A549 (cell line): ENCODE results near the gene KCNG1.

Experiments used
- CHD4 ChIP-seq: fragments of 200-600 bp; sonication (generic); IDR thresholded peaks from 2 replicates; pipeline ENCODE4 v1.6.1; 2016; ENCODE audit warnings: antibody characterized with exemption, mild to moderate bottlenecking, borderline replicate concordance
- EHMT2 ChIP-seq: fragments of 200-600 bp; sonication (generic); IDR thresholded peaks from 2 replicates; pipeline ENCODE4 v1.6.1; 2016; ENCODE audit warnings: antibody characterized with exemption, low read depth, mild to moderate bottlenecking, moderate library complexity
- POLR2A ChIP-seq: IDR thresholded peaks from 2 replicates; pipeline ENCODE4 v1.6.1; 2012; ENCODE audit warnings: mild to moderate bottlenecking, low read length
- REST ChIP-seq: fragments of 200-600 bp; sonication (generic); IDR thresholded peaks from 2 replicates; pipeline ENCODE4 v1.6.1; 2016; ENCODE audit warnings: antibody characterized with exemption, mild to moderate bottlenecking, moderate library complexity
- TP53 ChIP-seq: fragments of 250-450 bp; sonication (Bioruptor Pico); IDR thresholded peaks from 2 replicates; pipeline ENCODE4 v1.5.0; 2021; ENCODE audit warnings: mild to moderate bottlenecking, moderate library complexity
- TF ChIP-seq, protein P1 (sequence below): fragments of >200 bp; sonication (Bioruptor Twin); formaldehyde crosslinking; IDR thresholded peaks from 3 replicates; pipeline ENCODE4 v1.5.1; 2016
- TF ChIP-seq, protein P2 (sequence below): IDR thresholded peaks from 2 replicates; pipeline ENCODE4 v1.6.1; 2012
- TF ChIP-seq, protein P3 (sequence below): fragments of >200 bp; sonication (Bioruptor Twin); formaldehyde crosslinking; IDR thresholded peaks from 3 replicates; pipeline ENCODE4 v1.6.1; 2016

DNA sequence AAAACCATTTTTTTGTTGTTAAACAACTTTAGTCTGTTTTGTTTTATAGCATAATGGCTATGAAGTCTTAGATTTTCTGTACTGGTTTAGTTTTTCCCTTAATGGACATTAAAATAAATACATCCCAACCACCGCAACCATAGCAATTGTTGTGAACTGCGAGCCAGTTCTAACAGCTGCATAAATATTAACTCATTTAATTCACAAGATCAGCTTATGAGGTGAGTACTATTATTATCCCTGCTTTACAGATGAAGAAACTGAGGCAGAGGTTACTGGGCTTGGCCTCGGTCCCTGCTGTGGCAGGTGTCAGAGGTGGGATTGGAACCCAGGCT, 41.2 kb downstream of the KCNG1 start:
- TF ChIP-seq, protein P1, sequence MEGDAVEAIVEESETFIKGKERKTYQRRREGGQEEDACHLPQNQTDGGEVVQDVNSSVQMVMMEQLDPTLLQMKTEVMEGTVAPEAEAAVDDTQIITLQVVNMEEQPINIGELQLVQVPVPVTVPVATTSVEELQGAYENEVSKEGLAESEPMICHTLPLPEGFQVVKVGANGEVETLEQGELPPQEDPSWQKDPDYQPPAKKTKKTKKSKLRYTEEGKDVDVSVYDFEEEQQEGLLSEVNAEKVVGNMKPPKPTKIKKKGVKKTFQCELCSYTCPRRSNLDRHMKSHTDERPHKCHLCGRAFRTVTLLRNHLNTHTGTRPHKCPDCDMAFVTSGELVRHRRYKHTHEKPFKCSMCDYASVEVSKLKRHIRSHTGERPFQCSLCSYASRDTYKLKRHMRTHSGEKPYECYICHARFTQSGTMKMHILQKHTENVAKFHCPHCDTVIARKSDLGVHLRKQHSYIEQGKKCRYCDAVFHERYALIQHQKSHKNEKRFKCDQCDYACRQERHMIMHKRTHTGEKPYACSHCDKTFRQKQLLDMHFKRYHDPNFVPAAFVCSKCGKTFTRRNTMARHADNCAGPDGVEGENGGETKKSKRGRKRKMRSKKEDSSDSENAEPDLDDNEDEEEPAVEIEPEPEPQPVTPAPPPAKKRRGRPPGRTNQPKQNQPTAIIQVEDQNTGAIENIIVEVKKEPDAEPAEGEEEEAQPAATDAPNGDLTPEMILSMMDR, result peak; percentile 35; the same call in 1 of the 3 replicates
- TF ChIP-seq POLR2A (no peak), REST (no peak), TP53 (CRISPR knock-in tag) (no peak), EHMT2 (no peak), CHD4 (no peak)
- TF ChIP-seq, protein P2, sequence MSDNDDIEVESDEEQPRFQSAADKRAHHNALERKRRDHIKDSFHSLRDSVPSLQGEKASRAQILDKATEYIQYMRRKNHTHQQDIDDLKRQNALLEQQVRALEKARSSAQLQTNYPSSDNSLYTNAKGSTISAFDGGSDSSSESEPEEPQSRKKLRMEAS, result no peak
- TF ChIP-seq, protein P3, sequence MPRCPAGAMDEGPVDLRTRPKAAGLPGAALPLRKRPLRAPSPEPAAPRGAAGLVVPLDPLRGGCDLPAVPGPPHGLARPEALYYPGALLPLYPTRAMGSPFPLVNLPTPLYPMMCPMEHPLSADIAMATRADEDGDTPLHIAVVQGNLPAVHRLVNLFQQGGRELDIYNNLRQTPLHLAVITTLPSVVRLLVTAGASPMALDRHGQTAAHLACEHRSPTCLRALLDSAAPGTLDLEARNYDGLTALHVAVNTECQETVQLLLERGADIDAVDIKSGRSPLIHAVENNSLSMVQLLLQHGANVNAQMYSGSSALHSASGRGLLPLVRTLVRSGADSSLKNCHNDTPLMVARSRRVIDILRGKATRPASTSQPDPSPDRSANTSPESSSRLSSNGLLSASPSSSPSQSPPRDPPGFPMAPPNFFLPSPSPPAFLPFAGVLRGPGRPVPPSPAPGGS, result no peak
